CD4-positive, alpha-beta T cell treated with Interleukin-1 beta for 1 hour (primary cell): ENCODE results near the gene RAB22A.

ENCODE experiments used
- DNase-seq, 2 donors: peaks; one replicate each; pipeline ENCODE4 v3.0.0-alpha.2; 2020 to 2022

RAB22A gene

DNA sequence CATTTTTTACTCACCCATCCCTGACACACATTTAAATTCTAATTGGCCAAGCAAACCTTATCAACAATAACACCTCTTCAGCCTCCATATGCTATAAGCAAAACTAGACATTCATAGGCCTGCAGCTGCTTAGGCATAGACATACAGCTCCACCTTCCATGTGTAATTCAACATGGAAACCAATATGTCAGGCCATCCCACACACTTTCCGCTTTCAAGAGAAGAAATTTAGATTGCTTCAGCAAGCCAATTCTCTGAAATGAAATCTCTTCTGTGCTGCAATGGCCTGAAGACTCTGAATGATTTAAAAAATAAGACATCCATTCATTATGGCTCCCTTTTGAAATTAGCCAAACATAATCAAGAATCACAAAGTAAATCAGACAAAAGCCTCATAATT is 4.5 kb upstream of the RAB22A start:
- DNase-seq, result no peak

DNA sequence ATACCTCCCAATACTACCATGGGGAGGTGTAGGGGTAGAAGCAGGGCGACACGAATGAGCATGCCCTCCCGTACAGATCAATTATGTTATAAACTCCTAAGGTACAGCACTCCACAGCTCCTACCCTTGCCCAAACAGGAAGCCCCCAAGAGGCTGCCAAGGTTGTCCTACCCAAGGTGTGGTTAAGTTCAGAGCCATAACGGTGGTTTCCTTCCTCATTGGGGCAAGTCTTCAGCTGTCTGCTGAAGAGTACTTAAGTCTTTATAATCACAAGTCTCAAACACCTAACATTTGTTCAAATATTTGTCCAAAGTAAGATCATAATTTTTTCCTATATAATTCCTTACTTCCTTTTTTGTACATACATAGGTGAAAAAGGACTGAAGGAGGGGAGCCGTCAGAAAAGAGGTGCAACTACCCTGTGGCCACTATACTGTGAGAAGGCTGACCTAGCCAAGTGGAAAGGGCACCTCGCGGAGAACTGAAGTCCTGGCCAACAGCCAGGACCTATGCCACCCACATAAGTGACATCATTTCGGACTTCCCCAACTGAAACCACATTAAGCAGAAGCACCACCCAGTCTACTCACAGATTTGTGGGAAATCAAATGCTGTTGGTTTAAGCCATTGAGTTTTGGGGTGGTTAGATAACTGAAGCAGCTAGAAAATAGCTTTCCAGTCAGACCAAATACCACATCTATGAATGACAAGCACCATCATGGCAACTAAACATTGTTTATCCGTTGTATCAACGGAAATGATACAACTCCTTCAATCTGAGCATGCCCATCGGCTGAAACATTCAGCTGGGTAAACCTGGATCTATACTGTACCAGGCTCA is 2.9 kb upstream of the RAB22A start:
- peak; percentile 91 to 93 for DNase-seq

DNA sequence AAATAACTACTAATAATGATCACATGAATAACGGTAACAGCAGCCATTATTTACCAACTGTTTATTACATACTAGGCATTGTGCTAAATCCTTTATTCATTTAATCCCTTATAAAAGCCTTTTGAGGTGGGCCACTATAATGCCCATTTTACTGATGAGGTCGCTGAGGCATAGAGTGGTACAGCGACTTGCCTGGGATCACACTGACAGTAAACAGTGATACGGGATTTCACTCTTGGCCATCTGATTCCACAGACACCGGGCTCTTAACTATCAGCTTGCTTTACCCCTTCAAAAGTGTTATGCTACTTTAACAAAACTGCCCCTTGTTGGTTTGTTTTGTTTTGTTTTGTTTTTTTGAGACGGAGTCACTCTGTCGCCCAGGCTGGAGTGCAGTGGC is 2.2 kb upstream of the RAB22A start:
- no peak for DNase-seq

DNA sequence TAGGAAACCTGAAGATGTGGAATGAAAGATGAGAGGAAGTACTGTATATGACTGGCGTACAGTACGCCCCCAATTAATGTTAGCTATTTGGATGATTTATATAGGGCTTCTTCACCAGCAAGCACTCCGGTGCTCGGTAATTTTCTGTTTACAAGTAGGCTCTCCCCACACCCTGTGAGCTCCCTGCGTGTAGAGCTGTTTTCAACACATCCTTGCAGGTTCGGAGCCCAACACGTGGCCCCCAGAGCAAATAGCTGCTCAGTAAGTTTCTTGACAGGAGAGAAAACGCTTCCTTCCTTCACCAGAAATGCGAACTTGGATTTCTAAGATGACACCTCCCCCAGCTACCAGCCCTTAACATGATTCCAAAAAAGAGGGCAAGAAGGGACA is 1.2 kb upstream of the RAB22A start:
- DNase-seq, result peak in 1 of 2 donors; percentile 28

DNA sequence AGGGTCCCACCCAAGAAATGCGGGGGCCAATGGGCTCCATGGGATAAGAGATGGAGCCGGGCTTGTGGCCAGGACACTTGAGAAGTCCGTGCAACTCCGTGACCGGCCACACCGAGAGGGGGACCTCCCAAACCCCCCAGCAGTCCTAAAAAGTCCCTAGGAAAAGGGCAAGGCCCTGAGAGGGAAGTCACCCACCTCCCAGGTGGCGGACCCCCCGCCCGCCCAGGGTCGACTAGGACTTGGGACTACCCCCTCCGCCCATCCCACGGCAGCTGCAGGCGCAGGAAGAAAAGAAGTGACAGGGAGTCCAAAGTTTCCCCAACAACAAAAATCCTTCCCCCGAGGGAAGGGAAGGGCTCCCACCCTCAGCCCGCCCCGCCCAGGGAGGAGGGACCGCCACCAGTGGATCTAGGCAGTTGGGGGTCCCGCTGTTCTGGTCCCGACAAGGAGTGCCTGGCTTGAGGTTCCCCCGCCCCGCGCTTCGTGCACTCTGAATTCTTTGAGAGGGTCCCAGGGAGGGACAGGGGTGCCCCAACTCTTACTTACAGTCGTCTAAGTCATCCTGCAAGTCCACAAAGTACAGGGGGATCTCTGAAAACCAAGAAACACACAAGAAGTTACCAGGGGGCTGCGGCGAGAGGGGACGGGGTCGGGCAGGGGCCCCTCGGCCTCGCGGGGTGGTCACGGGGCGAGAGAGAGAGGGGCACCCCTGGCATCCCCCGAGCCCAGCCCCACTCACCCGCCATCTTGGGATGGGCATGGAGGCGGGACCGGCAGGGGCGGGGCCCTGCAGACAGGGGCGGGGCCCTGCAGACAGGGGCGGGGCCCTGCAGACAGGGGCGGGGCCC is 611 bp upstream of the RAB22A start:
- DNase-seq, result peak; percentile 11 to 63

DNA sequence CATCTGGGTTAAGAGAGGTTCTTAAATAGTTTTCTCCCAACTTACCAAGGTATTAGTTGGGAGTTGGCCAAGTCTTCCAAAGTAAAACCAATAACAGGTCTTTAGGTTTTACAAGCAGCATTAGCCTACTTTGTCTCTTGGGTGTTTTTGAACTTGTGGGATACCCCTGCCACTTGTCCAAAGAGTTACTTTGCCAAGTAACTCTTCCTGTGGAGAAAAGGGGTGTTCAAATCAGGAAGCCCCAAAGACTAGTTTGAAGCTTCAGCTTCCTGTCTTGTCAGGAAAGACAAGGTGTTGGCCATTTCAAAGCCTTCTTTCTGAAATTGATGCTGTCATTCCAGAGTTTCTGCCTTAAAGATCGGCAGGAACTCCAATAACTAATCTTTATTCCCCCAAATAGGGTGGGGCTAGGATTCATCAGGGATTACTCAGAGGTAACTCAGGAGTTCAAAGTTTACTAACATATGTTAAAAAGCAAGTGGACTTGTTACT is 822 bp downstream of the RAB22A start:
- DNase-seq, result peak in 1 of 2 donors; percentile 31

DNA sequence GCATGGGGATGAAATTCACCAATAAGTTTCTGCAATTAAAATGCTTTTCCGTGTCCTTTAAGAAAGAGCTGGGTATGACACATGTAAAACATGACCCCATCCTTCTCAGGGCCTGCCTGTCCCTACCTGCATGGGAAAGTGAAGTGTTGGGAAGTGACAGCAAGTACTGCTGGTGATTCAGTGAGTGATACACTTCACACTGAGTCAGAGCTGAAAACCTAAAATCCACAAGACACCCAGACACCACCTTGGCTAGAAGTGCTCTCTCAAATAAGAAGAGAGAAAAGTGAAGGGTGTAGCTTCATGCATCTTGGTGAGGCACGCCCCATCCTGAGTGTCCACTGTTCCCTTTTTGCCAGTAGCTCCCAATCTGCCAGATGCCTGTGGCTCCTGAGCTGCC is 3.3 kb downstream of the RAB22A start:
- no peak for DNase-seq

DNA sequence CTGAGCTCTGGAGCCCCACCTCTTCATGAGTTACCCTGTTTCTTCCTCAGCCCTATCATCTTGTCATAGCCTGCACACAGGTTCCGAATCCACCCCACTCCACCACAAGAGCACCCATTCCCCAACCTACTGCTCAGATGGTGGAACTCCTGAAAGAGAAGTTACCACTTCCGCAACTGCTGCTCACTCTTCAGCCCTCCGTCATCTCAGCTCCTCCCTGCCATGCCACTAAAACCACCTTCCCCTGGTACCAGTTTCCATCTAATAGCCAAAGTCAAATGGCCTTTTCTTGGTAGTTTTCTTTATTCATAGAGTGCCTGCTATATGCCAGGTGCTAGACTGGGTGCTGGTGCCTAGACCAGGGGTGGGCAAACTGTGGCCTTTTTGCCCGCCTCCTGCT is 3.9 kb downstream of the RAB22A start:
- DNase-seq, result peak; percentile 13 to 39

DNA sequence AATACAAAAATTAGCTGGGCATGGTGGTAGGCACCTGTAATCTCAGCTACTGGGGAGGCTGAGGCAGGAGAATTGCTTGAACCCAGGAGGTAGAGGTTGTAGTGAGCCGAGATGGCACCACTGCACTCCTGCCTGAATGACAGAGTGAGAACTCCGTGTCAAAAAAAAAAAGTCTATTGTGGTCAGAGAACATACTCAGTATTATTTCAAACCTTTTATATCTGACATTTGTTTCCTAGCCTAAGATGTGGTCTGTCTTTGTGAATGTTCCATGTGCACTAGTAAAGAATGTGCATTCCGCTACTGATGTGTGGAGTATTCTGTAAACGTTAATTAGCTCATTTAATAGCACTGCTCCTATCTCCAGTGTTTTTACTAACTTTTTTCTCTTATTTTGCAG is 11.7 kb downstream of the RAB22A start:
- DNase-seq, result no peak

DNA sequence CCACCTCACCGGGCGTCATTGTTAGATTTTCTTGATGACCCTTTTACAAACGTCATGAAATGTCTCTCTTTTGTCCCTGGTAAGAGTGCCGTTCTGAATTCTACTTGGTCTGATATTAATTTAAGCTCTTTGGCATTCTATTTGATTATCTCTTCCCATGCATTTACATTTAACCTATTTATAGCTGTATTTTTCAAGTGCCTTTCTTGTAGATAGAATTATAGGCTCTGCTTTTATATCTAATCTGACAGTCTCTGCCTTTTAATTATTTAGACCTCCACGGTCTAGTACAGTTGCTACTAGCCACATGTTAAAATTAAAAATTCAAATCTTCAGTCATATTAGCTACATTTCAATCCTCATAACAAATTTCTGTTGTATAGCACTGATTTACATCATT is 12.6 kb downstream of the RAB22A start:
- DNase-seq, result no peak

DNA sequence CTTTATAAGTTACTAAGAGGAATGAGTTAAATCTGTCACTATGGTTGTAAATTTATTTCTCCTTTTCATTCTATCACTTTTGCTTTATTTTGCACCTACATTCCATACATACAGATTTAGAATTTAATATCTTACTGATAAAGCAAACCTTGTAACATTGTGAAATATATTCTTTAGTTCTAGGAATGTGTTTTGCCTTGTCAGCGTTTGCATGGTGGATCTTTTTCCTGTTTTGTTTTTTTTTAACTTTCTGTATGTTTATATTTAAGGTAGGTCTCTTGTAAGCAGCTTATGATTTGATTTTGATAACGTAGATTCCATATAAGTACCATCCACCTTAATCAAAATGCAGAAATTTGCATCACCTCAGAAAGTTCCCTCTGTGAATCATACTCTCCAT is 16.4 kb downstream of the RAB22A start:
- DNase-seq, result no peak

DNA sequence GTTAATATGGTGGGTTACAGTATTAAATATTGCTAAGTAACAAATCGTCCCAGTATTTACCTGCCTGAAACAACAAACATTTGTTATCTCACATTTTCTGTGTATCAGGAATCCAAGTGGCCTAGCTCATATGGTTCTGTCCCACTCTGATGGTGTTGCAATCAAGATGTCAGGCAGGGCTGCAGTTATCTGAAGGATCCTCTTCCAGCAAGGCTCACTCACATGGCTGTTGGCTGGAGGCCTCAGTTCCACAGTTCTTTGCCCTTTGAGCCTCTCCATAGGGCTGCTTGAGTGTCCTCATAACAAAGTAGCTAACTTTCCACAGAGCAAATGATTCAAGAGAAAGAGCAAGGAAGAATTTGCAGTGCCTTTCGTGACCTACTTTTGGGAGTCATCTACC is 17.7 kb downstream of the RAB22A start:
- no peak for DNase-seq

DNA sequence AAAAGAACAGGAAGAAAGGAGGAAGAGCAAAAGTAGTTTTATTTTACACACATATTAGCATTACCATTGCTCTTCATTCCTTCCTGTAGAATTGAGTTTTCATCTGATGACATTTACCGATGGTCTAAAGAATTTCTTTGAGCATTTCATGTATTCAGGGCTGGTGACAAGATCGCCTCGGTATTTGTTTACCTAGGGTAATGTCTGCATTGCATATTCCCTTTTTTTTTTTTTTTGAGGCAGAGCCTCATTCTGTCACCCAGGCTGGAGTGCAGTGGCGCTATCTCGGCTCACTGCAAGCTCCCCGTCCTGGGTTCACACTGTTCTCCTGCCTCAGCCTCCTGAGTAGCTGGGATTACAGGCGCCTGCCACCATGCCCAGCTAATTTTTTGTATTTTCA is 19.3 kb downstream of the RAB22A start:
- DNase-seq, result no peak

DNA sequence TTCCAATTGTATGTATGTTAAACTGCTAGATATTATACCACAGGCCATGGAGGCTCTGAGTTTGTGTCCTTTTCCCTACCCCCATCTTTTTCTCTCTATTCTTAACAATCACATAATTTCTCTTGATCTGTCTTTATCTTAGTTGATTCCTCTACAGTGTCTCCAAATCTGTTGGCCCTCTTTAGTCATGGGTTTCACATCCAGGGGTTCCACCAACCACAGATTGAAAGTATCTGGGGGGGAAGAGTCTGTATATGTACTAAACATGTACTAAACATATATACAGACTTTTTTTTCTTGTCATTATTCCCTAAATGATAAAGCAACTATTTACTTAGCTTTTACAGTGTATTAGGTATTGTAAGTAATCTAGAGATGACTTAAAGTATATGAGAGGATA is 20.2 kb downstream of the RAB22A start:
- no peak for DNase-seq

DNA sequence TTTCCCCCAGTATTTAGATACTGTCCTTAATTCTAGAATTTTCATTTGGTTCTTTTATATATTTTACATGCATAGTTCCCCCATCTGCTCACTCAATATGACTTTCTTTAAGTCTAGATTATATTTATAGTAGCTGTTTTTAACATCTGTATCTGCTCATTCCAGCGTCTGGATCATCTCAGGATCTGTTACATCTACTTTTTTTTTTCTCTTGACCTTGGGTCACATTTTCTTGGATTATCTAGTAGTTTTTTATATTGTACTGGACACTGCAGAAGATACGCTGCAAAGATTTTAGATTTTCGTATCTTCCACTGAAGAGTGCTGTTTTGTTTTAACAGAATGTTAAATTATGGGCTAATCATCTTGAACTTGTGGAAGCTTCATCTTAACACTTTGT is 20.7 kb downstream of the RAB22A start:
- DNase-seq, result no peak

DNA sequence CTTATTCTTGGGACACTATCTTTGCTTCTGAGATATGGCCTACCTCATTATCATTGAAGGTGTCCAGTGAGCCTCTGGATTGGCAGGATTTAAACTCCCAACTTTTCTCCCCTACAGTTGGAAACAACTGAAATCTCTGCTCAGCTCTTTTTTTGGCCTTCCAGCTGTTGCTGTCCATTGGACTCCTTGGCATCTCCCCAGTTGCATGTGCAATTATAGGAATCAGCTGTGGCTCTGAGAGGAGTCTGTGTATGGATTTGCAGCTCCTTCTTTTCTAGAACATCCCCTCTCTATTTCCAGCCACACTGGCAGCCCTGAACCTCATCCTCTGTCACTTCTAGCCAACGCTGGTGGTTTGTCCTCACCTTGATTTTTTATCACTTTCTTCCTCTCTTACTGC is 21.2 kb downstream of the RAB22A start:
- DNase-seq, result no peak

DNA sequence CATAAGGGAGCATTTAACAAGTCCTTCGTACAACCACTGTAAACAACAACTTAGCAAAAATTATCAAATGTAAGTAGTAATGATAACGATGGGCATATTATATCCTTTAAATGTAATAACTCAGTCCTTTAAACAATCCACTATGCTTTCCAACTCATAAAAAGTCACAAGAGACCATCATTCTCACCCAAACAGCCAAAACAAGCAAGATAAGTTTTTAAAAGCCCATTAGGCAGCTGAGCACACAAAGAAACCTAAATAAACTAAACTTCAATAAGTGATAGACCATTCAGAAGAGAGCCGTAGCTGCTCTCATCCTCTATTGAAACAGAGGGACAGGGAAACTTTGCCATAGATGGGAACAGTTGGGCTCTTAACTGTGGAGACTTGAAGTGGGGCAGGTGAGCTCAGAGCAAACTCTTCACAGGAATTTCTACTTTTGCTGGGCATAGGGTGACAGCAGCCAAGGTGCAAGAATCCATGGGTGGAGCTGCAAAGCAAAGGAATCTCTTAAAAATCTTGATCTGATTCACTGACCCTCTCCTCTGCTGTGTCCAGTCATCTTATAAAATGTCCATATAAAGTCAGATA is 22.5 kb downstream of the RAB22A start:
- no peak for DNase-seq

DNA sequence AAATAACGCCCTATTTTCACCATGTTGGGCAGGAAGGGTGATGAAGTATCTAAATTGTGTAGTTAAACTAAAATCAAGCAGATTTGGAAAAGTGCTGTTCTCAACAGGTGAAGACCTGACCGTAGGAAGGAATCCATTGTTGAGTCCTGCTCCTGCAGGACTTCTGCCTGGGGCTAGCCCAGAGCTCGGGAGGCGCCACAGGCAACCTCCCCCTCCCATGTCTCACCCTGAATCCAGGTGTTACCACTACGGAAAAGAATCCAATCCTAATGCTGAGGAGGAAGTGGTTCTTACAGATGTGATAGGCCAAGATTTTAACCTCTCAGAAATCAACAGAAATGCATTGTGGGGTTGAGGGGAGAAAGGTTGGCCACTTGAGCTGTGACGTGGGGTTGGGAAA is 30.2 kb downstream of the RAB22A start:
- no peak for DNase-seq

DNA sequence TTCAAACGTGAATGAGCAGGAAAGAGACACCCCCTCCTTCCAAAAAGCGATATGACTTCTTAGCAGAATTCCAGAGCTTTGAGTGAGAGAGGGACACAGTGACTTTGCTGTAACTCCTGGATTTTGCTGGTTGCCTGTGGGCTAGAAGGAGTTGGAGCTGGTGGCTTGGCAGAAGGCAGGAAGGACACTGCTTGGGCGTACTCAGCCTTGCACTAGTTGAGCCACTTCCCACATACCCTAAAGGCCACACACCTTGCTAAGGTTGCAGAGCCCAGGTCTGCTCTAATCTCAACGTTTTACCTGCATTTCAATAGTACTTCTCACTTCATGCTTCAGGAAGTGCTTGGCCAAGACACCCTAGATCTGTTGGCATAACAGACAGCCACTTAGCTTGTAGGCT is 30.6 kb downstream of the RAB22A start:
- DNase-seq, result no peak

DNA sequence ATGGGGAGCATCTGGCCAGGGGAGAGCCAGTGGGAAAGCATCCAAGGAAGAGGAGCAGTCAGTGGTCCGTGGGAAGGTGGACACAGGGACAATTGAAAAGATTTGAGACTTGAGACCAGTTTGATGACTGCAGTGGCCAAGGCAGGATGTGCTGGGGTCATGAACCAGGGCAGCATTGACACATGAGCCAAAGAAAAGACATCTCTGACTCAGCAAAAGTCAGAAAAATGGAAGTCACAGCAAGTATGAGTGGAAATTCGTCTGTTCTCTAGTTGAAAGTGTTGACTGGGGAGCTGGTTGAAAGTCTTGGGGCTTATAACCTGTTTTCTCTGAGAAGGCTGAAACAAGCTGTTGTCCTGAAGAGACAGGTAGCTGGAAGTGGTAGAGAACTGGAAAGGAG is 31.3 kb downstream of the RAB22A start:
- no peak for DNase-seq

DNA sequence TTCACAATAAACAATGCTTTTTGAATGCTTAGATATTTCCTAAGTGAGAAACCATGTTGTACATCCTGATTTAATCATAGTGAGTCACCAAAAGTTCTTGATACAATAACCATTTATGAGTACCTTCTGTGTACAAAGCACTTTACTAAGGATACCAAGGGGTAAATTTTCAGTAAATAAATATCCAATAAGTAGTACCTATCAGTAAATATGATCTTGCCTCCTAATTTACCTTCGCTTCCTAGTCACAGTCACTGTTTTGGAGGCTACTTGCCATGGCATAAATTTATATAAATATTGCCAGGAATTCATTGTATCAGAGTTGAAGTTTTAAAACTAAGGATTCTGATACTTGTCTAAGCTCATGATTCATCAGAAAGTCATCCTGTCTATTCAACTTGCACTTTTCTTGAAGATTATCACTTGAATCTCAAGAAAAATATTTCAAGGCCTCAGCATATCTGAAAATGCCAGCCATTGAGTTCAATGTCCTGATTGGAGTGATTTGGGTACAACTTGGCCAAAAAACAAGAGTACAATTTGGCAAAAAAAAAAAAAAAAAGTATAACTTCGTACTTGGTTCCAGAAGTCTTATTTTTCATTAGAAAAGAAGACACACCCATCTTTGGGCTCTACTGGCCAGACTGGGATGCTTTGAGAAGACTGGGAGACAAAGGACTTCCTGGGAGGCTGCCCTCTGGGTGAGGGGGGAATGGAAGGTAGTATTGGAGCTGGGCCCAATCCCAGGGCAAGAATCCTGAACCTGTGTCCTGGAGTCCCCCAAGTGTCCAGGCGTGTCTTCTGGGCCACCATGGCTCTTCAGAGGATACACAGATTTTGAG is 32.8 kb downstream of the RAB22A start:
- no peak for DNase-seq

DNA sequence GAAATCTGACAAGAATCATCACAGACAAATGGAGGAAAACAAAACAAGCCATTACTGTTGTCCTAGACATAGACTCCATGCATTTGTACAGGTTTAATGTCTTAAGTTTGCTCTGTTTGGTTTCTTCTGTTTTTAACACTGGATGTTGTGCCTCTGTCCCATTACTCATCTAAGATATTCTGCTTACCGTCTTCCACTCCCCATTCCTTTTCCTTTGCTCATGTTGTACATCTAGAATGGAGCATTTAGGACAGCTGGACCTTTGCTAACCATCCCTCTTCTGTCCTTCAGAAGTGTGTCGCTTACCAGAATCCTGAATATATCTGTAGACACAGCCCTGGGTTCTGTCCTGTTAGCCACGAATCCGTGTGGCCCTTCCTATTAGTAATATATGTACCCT is 35.2 kb downstream of the RAB22A start:
- DNase-seq, result no peak

DNA sequence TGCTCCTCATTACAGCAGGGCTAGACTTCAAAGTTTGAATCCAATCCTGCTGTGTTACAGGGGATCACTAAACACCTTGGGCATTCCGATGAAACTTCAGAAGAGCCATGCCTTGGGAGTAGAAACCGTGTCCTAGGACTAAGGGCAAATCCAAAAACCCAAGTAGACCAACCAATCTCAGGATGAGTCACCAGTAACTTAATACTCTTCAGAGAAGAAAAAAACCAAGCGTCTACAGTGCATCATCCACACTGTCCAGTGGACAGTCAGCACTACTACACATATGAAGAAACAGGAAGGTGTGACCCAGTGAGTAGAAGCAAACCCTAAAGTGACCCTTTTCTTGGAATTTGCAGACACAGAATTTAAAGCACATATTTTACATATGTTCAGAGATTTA is 40.1 kb downstream of the RAB22A start:
- no peak for DNase-seq
